ENCODE measurements around the gene HOOK2. TPM values are rescaled to one million over a fixed set of nuclear protein-coding genes. Genes with fewer than 3 reads are reported as not detected.
A peak's percentile ranks its signal among the peaks of the same experiment; 100 is the strongest.

HOOK2 gene
- total and polyA plus RNA-seq, 9 of the 15 experiments (the other 6 are each of a cell fraction or from before 2014, with no cell fraction given): 1.3 to 17.2 (median 9.9) TPM

DNA sequence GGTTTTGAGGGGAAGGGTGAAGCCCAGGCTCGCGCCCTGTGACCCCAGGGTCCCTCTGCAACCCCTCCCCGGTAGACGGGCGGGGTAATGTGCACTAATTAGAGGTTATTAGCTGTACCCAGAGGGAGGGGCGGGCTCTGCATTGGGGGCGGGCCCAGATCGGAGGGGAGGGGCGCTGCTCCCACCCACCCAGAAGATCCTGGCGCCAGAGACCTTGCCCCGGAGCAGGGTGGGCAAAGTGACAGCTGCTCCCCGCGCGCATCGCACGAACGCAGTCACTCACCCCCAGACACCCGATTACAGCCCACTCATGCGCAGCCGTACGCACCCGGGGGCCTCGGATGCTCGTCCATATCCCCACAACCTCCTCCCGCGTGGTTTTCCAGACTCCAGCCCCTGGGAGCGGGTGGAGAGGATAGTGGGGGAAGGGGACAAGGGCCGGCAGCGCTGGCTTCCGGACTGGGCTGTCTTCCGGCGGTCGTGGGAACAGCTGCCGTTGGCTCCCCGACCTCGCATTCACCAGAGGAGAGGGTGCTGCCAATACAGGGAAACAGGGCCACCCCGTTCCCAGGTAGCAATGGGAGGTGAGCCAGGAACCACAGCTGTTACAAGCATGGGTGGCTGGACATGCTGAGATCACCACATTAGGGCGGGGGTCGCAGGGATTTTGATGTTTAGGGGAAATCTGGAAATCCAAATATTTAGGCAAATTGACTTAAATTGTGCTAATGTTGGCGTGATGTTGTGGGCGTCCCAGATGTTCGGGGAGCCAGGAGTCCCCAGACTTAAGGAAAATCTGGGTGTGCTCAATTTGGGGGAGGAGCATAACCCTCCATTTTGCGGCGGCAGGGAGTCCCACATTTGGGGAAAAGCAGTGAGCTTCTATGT, 2.9 kb upstream of the HOOK2 start (continued):
- TF ChIP-seq, protein P1, sequence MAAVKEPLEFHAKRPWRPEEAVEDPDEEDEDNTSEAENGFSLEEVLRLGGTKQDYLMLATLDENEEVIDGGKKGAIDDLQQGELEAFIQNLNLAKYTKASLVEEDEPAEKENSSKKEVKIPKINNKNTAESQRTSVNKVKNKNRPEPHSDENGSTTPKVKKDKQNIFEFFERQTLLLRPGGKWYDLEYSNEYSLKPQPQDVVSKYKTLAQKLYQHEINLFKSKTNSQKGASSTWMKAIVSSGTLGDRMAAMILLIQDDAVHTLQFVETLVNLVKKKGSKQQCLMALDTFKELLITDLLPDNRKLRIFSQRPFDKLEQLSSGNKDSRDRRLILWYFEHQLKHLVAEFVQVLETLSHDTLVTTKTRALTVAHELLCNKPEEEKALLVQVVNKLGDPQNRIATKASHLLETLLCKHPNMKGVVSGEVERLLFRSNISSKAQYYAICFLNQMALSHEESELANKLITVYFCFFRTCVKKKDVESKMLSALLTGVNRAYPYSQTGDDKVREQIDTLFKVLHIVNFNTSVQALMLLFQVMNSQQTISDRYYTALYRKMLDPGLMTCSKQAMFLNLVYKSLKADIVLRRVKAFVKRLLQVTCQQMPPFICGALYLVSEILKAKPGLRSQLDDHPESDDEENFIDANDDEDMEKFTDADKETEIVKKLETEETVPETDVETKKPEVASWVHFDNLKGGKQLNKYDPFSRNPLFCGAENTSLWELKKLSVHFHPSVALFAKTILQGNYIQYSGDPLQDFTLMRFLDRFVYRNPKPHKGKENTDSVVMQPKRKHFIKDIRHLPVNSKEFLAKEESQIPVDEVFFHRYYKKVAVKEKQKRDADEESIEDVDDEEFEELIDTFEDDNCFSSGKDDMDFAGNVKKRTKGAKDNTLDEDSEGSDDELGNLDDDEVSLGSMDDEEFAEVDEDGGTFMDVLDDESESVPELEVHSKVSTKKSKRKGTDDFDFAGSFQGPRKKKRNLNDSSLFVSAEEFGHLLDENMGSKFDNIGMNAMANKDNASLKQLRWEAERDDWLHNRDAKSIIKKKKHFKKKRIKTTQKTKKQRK (IDR thresholded peaks at IDR 0.05; ENCODE audit: borderline replicate concordance, low read depth, low read length): no peak
- TF ChIP-seq THRAP3 (IDR thresholded peaks at IDR 0.05; ENCODE audit: borderline replicate concordance) (no peak), TRIM24 (IDR thresholded peaks at IDR 0.05) (no peak), SPI1 (IDR thresholded peaks at IDR 0.05; ENCODE audit: borderline replicate concordance, low read depth, low read length) (no peak), DIDO1 (tag; IDR thresholded peaks at IDR 0.05; ENCODE audit: low read depth) (no peak), NR3C1 (CRISPR knock-in tag; IDR thresholded peaks at IDR 0.05) (no peak), NFRKB (IDR thresholded peaks at IDR 0.05; ENCODE audit: low read depth) (peak; percentile 46), ZNF253 (CRISPR knock-in tag; conservative IDR thresholded peaks at IDR 0.05) (no peak), SAP30 (IDR thresholded peaks at IDR 0.05; ENCODE audit: borderline replicate concordance, insufficient read depth, low read depth, low read length, poor library complexity, severe bottlenecking) (no peak), SP1 (CRISPR knock-in tag; IDR thresholded peaks at IDR 0.05) (no peak; the same call in 1 of the 2 replicates), SRSF3 (IDR thresholded peaks at IDR 0.05; ENCODE audit: insufficient read depth, low read length) (no peak), NFXL1 (CRISPR knock-in tag; IDR thresholded peaks at IDR 0.05) (no peak), RFX1 (IDR thresholded peaks at IDR 0.05) (no peak), ZNF146 (CRISPR knock-in tag; IDR thresholded peaks at IDR 0.05; ENCODE audit: unreplicated experiment) (no peak), L3MBTL2 (IDR thresholded peaks at IDR 0.05) (no peak), ZKSCAN1 (IDR thresholded peaks at IDR 0.05; ENCODE audit: low read depth, low read length) (no peak), RFX5 (IDR thresholded peaks at IDR 0.05; ENCODE audit: low read depth, low read length) (no peak), ZNF644 (tag; IDR thresholded peaks at IDR 0.05; ENCODE audit: low read depth) (0 out of 2 replicates have a peak, but pooled peaks have one; percentile 38), LCOR (CRISPR knock-in tag; IDR thresholded peaks at IDR 0.05) (no peak; the same call in 1 of the 2 replicates), KDM1A (IDR thresholded peaks at IDR 0.05) (no peak), SNRNP70 (optimal IDR thresholded peaks at IDR 0.05; ENCODE audit: low read depth, low read length) (no peak), NFATC3 (IDR thresholded peaks at IDR 0.05) (no peak)
- TF ChIP-seq, protein P2, sequence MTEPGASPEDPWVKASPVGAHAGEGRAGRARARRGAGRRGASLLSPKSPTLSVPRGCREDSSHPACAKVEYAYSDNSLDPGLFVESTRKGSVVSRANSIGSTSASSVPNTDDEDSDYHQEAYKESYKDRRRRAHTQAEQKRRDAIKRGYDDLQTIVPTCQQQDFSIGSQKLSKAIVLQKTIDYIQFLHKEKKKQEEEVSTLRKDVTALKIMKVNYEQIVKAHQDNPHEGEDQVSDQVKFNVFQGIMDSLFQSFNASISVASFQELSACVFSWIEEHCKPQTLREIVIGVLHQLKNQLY (CRISPR knock-in tag; conservative IDR thresholded peaks at IDR 0.05): no peak
- TF ChIP-seq, protein P3, sequence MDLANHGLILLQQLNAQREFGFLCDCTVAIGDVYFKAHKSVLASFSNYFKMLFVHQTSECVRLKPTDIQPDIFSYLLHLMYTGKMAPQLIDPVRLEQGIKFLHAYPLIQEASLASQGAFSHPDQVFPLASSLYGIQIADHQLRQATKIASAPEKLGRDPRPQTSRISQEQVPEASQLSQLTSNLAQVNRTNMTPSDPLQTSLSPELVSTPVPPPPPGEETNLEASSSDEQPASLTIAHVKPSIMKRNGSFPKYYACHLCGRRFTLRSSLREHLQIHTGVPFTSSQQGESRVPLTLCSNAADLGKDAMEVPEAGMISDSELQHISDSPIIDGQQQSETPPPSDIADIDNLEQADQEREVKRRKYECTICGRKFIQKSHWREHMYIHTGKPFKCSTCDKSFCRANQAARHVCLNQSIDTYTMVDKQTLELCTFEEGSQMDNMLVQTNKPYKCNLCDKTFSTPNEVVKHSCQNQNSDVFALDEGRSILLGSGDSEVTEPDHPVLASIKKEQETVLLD (IDR thresholded peaks at IDR 0.05): no peak
